Frontal cortex (tissue), 4 donors: ENCODE results near the gene NCOR1. TPM values are rescaled to one million over a fixed set of nuclear protein-coding genes. Genes with fewer than 3 reads are reported as not detected.
"Not testable (repeated sequence)": the region's sequence is repeated elsewhere in the genome, so short reads cannot be mapped to it uniquely, and the experiment has no call there.

Experiments used
- DNase-seq, 2 donors: peaks; one replicate each; pipeline ENCODE4 v3.0.0; 2012; ENCODE audit warnings: low spot score in 2 of 2
- FAIRE-seq: peaks from 2 replicates; lab custom pipeline; 2012; peaks lifted over from hg19 to GRCh38; lab: Jason Lieb, UNC
- total RNA-seq: library from RNA; depleted of rRNA; stranded (reverse); fragments of >200 nt; gene quantifications from one replicate; pipeline ENCODE4 v1.2.3, GENCODE V29; 2014
- donor health status: control.
- donor health status: control.
- donor health status: control.

The NCOR1 gene
- total RNA-seq, 1 donor from 2014 or later: 104 TPM

- DNase-seq, FAIRE-seq: not testable (repeated sequence)
Measured at GRCh38 chr17:16166766-16167165, 48.6 kb downstream of the NCOR1 start.

GRCh38 chr17:16158714-16159113, 56.6 kb downstream of the NCOR1 start:
- no peak for DNase-seq
- FAIRE-seq: no peak

GRCh38 chr17:16155536-16155935, 59.8 kb downstream of the NCOR1 start:
- FAIRE-seq (no peak), DNase-seq (no peak)

- FAIRE-seq, DNase-seq: not testable (repeated sequence)
Measured at GRCh38 chr17:16152326-16152725, 63.0 kb downstream of the NCOR1 start.

- FAIRE-seq (no peak), DNase-seq (no peak)
Measured at GRCh38 chr17:16150251-16150856, 65.0 kb downstream of the NCOR1 start.

- DNase-seq (no peak), FAIRE-seq (peak; percentile 48)
Measured at GRCh38 chr17:16148596-16148995, 66.7 kb downstream of the NCOR1 start.

GRCh38 chr17:16145319-16145890, 69.9 kb downstream of the NCOR1 start:
- FAIRE-seq: not testable (repeated sequence)

GRCh38 chr17:16141685-16142084, 73.6 kb downstream of the NCOR1 start:
- no peak for FAIRE-seq
- no peak for DNase-seq

More at GRCh38 chr17:16145319-16145890, 69.9 kb downstream of the NCOR1 start:
- not testable (repeated sequence) for DNase-seq

GRCh38 chr17:16140854-16141253, 74.5 kb downstream of the NCOR1 start:
- no peak for DNase-seq
- FAIRE-seq: no peak

- DNase-seq: no peak
- FAIRE-seq: no peak
Measured at GRCh38 chr17:16135461-16135860, 79.9 kb downstream of the NCOR1 start.

- no peak for DNase-seq
- no peak for FAIRE-seq
Measured at GRCh38 chr17:16131593-16131992, 83.7 kb downstream of the NCOR1 start.

- no peak for DNase-seq
Measured at GRCh38 chr17:16129441-16130205, 85.7 kb downstream of the NCOR1 start.

GRCh38 chr17:16123531-16123930, 91.8 kb downstream of the NCOR1 start:
- no peak for DNase-seq
- no peak for FAIRE-seq

More at GRCh38 chr17:16129441-16130205, 85.7 kb downstream of the NCOR1 start:
- FAIRE-seq: no peak

- FAIRE-seq (no peak), DNase-seq (no peak)
Measured at GRCh38 chr17:16122697-16123434, 92.5 kb downstream of the NCOR1 start.

- DNase-seq: no peak
- no peak for FAIRE-seq
Measured at GRCh38 chr17:16121915-16122314, 93.4 kb downstream of the NCOR1 start.

GRCh38 chr17:16120937-16121336, 94.4 kb downstream of the NCOR1 start:
- DNase-seq (no peak), FAIRE-seq (no peak)

- DNase-seq: no peak
- no peak for FAIRE-seq
Measured at GRCh38 chr17:16117149-16117548, 98.2 kb downstream of the NCOR1 start.

- DNase-seq, FAIRE-seq: not testable (repeated sequence)
Measured at GRCh38 chr17:16115077-16115698, 100.1 kb downstream of the NCOR1 start.

GRCh38 chr17:16108871-16109270, 106.5 kb downstream of the NCOR1 start:
- DNase-seq (no peak), FAIRE-seq (no peak)

- FAIRE-seq: no peak
- no peak for DNase-seq
Measured at GRCh38 chr17:16108386-16108785, 106.9 kb downstream of the NCOR1 start.
